GM04503 (cell line): ENCODE results near the gene ABCC12.

Experiments
- DNase-seq: peaks from one replicate; pipeline ENCODE4 v3.0.0-alpha.2; 2012; ENCODE audit warnings: low read depth

The ABCC12 gene

DNA sequence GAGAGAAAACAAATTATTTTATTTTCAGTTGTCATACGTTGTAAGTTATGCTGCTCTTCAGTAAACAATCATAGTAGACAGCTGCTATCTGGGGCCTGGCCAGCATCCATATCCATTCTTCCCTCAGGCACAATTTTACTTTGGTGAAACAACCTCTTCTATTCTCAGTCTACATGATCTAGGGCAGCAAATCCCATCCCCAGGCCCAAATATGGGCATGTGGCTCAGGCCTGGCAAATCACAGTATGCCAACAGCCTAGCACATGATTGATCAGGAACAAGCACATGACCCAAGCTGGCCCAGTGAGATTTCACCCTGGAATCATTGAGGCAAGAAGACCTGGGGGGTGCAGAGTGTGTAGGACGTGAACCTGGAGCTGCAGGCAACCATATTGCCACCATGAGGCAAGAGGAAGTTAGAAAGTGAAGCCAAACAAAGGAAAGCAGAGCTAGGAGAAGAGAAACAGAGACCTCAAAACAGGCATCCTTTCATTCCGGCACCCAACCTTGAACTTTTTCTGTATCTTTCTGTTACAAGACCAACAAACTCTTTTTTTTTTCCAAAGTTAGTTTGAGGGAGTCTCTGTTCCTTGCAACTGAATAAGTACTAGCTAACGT, 10.3 kb upstream of the ABCC12 start:
- no peak for DNase-seq

DNA sequence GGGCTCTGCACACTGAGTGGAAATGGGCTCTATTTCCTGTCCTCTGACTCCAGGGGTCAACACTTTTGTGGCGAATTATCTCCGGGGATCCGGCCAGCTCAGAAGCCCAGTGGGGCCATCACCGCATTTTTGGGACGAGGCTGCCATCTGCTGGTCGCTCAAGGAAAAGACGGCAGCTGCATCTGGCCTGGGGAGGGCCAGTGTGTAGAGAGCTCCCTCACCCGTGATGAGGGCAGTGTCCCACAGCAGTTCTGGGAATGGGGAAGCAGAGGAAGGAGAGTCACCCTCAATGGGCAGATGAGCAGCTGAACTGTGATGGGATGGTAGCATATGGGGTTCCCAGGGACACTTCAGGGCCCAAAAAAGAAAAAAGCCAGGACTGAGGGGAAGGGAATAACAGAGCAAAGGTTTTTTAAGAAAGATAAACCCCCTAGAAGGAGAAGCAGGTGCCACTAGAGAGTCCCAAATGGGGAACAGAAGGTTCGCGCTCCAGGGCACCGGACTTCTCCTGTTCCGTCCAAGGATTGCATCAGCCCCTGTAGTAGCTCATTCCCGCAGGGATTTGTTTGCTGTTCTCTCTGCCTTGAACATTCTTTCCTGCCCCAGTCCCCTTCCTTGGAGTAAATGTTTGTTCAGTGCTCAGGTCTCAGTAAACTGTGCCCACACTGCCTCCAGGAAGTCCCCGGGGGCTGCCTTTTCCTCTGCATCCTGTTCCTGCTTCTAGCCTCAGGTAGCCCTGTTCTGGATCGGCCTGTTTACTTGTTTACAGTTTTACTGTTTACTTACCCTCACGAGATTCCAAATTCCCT, 9.3 kb upstream of the ABCC12 start:
- DNase-seq: no peak

DNA sequence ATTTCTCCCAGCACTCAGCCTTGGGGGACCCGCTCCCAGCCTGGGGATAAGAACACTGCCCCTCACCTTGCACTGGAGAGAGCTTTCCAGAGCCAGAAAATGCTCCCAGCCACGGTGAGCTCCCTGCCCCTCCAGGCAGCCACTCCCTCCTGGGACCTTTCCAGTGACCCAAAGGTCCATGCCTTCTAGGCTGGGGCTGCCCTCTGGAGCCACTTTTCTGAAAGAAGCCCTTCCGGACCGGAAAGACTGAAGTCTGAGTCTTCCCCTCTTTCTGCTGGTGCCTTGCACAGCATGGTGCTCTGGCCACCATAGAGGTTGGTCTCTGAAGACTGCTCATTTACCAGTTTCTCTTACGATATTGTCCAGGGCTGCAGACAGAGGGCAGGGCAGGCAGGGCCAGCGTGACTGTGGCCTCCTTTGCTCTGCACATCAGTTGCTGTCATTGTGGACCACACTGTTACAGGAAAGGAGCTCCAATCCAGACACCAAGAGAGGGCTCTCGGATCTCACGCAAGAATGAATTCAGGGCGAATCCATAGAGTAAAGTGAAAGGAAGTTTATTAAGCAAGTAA, 7.1 kb upstream of the ABCC12 start:
- no peak for DNase-seq

DNA sequence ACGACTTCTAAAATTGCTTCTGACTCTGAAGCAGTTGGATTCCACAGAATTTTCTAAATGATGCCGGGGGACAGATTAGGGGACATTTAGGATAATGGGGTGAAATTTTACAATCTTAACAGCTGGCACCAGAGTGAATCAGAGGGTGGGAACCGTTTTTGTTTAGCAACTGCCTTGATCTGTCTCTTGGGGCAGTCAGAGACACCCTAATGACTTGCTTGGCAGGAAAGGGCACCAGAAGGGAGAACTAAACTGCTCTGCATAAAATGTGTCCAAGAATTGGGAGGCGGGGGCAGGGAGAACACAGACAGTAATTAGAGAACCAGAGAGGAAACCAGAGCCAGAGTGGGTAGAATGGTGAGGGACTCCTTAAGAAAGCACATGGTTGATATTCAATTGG, 6.1 kb upstream of the ABCC12 start:
- DNase-seq: no peak

DNA sequence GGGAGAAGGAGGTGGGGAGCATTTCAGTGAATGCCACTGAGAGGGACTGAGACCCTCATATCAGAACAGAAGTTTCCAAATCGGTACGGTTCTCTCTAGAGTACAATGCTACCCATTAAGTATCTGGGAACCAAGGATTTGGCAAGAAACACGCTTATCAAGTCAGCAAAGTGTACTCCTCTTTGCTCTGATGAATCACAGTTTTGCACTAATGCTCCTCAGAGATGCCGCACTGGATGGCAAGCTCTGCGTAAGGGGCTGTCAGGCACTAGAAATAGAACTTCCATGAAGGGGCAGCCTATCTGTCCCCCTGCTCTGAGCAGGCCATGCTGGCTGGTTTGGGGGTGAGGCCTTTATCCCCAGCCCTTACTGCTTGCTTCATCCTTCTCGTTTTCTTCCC, 4.8 kb upstream of the ABCC12 start:
- DNase-seq: no peak

DNA sequence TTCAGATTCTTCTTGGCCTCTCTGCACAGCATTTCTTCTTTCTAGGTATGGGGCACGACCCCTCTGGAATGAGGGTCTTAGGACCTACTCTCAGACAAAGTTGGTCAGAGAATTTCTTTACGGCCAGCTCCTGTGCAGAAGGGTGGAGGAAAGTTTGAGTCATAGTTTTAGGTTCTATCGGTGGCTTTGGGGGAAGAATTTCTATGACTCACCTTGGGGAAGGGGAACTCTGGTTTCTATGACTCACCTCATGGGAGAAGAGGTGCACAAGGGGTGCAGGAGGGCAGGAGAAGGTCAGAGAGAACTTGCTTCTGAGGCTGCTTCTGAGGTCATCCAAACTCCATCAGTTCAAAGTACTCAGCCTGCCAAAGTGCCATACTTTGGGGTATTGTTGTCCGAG, 2.5 kb upstream of the ABCC12 start:
- no peak for DNase-seq

DNA sequence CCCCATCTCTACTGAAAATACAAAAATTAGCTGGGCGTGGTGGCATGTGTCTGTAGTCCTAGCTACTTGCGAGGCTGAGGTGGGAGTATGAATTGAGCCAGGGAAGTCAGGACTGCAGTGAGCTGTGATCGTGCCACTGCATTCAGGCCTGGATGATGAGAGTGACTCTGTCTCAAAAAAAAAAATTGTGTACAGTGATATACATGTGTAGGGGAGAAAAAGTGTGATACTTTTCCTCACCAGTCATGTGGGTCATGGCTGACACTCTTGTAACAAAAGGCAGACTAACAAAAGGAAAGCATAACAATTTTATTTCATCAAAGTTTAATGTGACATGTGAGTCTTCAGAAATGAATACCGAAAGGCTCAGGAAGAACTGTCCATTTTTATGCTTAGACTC, 2.0 kb upstream of the ABCC12 start:
- no peak for DNase-seq

DNA sequence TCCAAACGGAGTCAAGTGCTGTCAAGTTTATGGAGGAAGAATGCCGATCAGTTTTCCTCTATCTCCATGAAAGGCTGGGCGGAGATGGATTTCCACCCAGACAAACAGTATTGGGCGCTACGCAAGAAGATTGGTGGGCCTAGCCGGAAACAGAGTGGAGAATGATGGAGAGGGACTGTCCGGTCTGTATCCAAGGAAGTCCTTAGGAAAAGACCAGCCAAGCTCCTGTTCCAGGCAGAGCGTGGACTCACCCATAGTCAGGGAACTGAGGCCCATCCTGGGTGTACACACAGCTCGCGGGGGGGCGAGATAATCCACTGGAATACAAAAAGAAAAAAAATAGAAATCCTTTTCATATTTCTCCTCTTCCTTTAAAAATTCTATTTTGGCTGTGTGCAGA, 1.5 kb upstream of the ABCC12 start:
- no peak for DNase-seq

DNA sequence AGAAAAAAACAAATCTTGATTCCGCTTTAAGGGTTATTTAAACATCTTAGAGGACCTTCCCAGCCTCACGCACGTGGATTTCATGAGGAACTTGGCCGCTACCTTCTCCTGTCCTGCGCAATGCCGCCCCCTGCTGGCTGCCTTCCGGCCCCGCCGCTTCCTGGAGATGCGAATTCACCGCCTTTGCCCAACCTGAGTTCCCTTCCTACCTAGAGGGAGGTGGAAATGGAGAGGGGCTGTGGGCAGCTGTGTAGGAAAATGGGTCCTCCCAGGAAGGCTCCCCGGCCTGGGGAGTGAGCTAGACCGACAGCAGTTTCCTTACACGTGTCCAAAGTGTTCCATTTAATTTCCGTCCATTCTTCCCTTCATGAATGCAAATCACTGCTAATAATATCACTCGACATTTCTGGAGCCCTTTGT, 1.0 kb upstream of the ABCC12 start:
- DNase-seq: no peak

DNA sequence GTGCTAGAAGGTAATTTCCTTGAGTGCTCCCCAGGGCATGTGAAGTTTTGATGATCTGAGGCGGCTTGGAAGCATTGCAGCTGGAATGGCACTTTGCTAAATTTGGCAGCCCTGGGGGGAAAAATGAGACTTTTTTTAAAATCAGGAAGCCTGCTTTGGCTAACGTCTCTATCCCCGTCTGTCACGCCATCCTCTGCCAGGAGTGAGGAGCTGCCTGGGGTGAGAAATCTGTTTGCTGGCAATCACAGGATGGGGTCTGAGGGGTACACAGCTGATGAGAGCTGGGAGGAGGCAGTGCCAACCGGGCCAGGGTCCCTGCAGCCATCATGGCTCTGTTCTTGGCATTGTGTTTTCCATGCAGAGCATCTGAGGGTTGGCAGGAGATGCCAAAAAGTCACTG, 2.0 kb downstream of the ABCC12 start:
- no peak for DNase-seq

DNA sequence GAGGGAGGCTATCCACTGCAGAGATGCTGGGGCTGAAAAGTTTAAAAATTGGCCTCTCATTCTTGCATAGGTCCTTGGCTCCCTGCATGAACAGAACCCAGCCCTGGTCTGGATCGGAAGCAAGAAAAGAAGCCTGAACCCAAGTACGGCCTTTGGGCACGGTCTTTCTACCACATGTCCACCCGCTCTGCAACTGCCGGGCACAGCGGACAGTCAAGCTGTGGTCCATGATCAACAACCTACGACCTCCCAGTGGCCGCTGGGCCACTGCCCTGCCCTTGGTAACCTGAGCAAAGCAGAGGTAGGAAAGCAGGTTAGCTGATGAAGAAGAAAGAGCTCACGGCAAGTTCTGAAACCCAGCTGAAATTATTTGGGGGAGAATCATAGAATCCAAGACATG, 3.6 kb downstream of the ABCC12 start:
- no peak for DNase-seq

DNA sequence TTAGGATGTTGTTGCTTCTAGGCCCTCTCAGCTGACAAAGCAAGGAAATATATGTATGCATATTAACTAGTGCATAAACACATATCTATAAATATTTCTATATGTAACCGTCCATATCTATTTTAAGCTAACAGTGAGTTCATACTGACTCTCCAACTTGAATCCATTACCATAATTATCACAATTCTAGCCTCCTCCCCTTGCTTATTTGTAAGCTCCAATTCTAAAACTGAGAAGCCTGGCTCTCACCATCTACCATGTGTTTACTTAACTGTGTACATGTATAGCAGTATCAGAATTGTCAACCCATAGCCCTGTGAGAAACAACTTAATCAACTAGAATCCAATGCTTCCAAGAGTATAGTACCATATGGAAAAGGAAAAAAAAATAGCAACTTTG, 5.1 kb downstream of the ABCC12 start:
- DNase-seq: no peak

DNA sequence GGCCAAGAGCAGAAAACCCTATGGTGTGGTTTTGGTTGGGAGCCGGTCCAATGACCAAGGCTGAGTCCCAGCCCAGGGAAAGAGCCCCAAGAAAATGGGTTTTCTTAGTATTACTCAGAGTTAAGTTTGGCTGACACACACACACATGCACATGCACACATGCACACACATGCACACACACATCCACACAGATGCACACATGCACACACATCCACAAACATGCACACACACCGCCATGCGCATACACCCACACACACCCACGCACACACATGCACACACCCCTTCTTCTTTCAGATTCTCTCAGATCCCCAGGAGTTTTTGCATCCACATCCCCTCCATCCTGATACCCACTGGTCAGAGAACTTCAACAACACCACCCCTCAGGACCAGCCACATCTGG, 9.1 kb downstream of the ABCC12 start:
- no peak for DNase-seq

DNA sequence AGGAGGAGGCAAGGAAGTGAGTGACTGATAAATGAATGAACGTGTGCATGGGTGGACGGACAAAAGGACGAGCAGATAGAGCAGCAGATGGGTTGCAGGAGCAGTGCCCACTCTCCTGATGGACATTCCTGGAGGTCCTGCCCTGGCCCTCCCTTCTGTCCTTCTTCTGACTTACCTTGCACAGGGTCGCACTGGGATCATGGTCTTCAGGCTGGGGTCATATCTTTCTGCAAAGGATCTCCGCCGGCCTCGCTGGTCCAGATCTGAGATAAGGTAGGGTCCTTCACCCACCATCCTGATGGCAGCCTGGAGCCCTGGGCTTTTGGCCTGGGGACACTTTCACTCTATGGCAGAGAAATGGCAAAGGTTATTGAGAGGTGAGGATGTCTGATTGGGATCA, 9.7 kb downstream of the ABCC12 start:
- DNase-seq: no peak

DNA sequence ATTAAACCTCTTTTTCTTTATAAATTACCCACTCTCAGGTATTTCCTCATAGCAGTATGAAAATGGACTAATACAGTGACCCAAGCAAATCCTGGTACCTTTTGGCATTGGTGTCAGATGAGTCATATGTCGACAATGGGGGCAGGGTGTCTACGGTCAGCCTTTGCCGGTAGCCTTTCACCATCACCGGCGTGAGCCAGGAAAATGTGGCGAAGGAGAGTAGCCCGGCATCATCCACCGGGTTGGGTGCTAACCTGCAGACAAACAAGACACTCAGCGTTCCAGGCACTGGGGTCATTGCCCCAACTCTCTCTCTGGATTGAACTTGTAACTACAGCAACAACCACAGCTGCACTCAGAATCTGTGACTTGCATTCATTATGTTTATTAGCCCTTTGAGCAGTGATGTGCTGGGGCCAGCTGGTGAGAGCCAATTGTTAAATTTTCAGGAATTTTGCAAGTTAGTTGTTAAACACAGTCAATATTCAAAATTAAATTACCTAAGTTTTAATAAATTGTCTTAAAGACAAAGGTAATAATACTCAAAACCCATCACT, 11.9 kb downstream of the ABCC12 start:
- no peak for DNase-seq

DNA sequence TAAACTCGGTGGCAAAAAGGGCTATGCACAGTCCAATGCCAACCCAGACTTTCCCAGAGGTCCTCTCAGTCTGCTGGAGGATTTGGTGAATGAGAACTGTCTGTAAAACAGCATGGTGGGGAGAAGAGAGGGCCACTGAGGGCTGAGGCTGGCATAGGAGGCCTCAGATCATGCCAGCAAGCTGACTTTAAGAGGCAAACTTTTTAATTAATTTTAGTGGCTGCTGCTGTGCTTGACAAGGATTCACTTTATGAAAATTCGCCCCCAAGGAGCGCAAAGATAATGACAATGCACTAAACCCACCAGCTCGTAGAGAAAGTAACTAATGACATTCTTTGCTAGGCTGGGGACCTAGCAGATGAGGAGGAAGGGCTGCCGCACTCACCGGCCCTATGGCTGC, 15.0 kb downstream of the ABCC12 start:
- DNase-seq: no peak

DNA sequence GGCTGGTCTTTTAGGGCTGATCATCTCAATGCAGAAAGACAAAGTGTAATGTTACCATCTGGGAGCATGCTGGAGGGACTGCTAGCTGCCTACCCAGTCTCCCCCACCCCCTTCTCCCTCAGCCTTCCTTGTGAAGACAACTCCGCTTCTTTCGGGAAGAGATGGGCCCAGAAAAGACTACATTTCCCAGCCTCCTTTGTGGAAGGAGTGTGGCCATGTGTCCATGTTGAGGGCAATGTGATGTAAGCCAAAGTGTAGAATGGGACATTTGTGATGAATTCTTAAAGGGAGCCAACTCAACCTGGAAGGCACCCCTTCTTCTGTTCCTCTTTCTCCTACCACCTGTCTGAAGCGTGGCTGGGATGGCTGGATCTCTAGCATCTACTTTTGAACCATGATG, 16.3 kb downstream of the ABCC12 start:
- no peak for DNase-seq

DNA sequence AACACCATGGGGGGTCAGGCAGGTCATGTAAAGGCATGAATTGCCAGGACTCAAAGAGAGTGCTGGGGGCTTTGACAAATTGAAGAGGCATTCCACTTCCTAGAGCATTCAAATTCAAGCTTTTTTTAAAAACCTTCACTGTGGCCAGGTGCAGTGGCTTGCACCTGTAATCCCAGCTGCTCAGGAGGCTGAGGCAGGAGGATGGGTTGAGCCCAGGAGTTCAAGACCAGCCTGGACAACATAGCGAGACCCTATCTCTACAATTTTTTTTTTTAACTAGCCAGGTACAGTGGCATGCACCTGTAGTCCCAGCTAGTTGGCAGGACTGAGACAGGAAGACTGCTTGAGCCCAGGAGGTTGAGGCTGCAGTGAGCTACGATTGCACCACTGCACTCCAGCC, 17.2 kb downstream of the ABCC12 start:
- no peak for DNase-seq

DNA sequence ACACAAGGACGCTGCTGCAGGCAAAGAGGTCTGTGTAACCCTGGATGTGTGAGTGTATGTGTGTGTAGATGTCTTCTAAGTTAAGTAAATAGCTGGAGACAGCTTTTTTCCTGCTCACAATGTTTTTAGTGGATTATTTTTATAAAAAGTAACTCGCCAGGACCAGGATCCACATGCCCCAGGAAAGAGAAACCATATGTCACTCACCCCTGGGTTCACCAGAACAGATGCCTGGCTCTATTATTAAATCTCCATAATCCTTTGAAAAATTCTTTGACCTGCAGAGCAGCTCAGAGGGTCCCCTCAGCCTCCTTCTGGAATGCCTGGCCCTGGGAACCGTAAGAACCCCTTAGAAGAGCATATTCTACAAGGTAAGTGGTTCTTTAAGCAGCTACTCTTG, 18.0 kb downstream of the ABCC12 start:
- DNase-seq: no peak

DNA sequence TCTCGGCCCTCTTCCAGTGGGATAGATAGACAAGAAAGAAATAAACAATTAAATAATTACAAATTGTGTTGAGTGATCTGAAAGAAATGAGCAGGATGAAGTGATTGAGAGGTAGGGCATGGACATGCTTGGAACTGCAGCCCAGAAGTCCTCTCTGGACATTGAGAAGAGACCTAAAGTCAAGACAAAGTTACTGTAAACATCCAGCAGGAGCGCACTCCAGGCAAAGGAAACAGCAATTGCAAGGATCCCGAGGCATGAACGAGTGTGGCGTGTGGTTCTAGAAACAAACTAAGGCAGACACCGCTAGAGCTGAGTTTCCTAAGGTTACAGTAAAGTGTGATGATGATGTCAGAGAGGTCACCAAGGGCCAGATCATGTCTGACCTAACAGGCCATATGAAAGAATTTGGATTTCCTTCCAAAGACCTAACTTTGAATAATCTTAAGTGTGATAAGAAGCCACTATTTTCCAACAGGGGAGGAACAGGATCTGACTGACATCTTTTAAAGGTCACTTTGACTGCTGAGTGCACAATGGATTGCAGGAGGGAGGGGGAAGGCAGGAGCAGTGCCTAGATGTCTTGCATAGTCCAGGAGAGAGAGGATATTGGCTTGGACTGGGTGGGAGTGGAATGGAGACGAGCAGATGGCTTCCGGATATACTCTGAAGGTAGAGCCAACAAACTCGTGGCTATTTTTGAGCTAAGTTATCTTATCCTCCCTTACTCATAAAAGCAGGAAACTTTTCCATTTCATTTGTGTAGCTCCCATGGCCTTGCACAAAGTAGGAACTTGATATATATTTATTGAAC, 19.0 kb downstream of the ABCC12 start:
- DNase-seq: no peak

DNA sequence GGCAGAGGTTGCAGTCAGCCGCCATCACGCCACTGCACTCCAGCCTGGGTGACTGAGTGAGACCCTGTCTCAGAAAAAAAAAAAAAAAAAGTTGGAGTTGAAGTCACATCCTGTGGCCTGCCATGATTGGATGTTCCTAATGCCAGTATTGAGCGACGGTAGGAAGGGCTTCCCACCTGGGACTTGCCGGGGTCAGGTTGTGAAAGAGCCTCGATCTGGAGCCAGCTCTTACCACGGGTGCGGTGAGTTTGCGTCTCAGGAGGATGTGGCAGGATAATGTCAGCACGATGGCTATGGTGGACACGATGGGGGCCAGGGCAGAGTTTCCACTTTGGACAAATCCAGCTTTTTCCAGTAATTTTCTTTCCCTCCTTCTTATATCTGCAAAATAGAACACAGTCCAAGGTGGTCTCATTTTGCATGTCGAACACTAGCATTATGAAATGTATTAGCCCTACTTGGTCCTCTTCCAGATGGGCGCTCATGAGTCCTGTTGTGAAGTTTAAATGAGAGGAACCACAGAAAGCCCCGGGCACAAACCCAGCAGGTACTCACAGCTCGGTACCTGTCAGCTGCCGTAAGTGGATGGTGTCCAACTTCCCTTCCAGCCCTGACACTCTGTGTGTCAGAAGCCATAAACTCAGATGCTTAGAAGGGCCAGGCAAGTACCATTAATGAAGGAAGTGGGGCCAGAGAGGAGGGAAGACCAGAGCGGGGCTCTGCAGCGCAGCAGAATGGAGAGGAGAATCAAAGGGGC, 22.2 kb downstream of the ABCC12 start:
- no peak for DNase-seq

DNA sequence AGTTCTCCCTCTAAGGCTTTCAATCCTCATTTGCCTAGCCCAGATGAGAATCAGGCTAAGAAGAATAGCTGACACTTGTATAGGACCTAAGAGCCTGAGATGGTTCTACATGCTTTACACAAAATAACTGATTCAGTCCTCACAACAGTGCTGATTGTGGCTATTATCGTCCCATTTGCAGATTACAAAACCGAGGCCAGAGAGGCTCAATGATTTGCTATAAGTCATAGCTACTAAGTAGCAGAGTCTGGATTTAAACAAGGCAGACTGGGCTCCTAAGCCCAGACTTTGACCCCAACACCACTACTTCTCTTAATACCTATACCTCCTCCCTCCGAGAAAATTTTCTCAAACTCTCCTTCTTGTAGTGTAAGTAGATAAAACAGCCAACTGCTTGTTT, 23.1 kb downstream of the ABCC12 start:
- DNase-seq: no peak
